ENCODE measurements around the gene EHMT2. TPM values are rescaled to one million over a fixed set of nuclear protein-coding genes. Genes with fewer than 3 reads are reported as not detected.
"Not testable (repeated sequence)": the region's sequence is repeated elsewhere in the genome, so short reads cannot be mapped to it uniquely, and the experiment has no call there.

The EHMT2 gene
- total and polyA plus RNA-seq, 4 donors = 7.9 to 21.4 (median 10.6) TPM

GRCh38 chr6:31933537-31933936, 36.0 kb upstream of the EHMT2 start:
- no peak overlapping the region for H3K9ac ChIP-seq (ENCODE audit: low read depth in 1 of 2, low read length in 2 of 2)
- WGBS = 93% methylated on average over 19 of the region's 19 CpGs
- peaks cover 3 to 19% (median 15%) of the 10 kb centered on the region in 4 donors for H3K4me1 ChIP-seq (ENCODE audit: control insufficient read depth in 4 of 4, insufficient read depth in 4 of 4, low read length in 3 of 4)
- no peaks in the 10 kb centered on the region for H3K27me3 ChIP-seq (ENCODE audit: control insufficient read depth in 4 of 4, insufficient read depth in 4 of 4, low read length in 3 of 4)
- no peaks in the 10 kb centered on the region for H3K9me3 ChIP-seq (ENCODE audit: control insufficient read depth in 4 of 4, low read length in 3 of 4)
- H3K27ac ChIP-seq (ENCODE audit: low read depth in 1 of 2, low read length in 2 of 2) = no peak overlapping the region
- H3K36me3 ChIP-seq (ENCODE audit: control insufficient read depth in 4 of 4, insufficient read depth in 3 of 4, low read depth in 1 of 4, low read length in 3 of 4) = peaks cover 5 to 31% (median 10%) of the 10 kb centered on the region in 4 donors
- no peak overlapping the region for H3K4me3 ChIP-seq (ENCODE audit: low read depth in 1 of 3, low read length in 3 of 3)
- TF ChIP-seq FOXA2 (IDR thresholded peaks at IDR 0.05) (no peak), HNF4G (IDR thresholded peaks at IDR 0.05) (no peak), EGR1 (IDR thresholded peaks at IDR 0.05; ENCODE audit: low read depth in 2 of 2) (no peak), GABPA (IDR thresholded peaks at IDR 0.05 in 1 of 2, conservative IDR thresholded peaks at IDR 0.05 in 1 of 2) (no peak), HNF4A (conservative IDR thresholded peaks at IDR 0.05) (no peak), CTCF (IDR thresholded peaks at IDR 0.05; ENCODE audit: low read depth, low read length, missing input control) (no peak), SP1 (IDR thresholded peaks at IDR 0.05) (no peak), TAF1 (conservative IDR thresholded peaks at IDR 0.05) (no peak), JUND (IDR thresholded peaks at IDR 0.05) (no peak), ZBTB33 (IDR thresholded peaks at IDR 0.05) (no peak), YY1 (IDR thresholded peaks at IDR 0.05) (no peak), RAD21 (IDR thresholded peaks at IDR 0.05) (no peak), MAX (IDR thresholded peaks at IDR 0.05) (no peak), ATF3 (IDR thresholded peaks at IDR 0.05) (no peak), NR2F2 (IDR thresholded peaks at IDR 0.05) (no peak), REST (IDR thresholded peaks at IDR 0.05) (no peak)
- no peak for DNase-seq (ENCODE audit: low spot score)

- H3K27ac ChIP-seq (ENCODE audit: low read depth in 1 of 2, low read length in 2 of 2) = not testable (repeated sequence)
- 96% methylated on average over 32 of the region's 32 CpGs for WGBS
These were observed 34.6 kb upstream of the EHMT2 start for GRCh38 chr6:31932137-31932536.

More at GRCh38 chr6:31932137-31932536, 34.6 kb upstream of the EHMT2 start:
- H3K9ac ChIP-seq (ENCODE audit: low read depth in 1 of 2, low read length in 2 of 2); DNase-seq (ENCODE audit: low spot score); H3K27me3 ChIP-seq (ENCODE audit: control insufficient read depth in 4 of 4, insufficient read depth in 4 of 4, low read length in 3 of 4); H3K9me3 ChIP-seq (ENCODE audit: control insufficient read depth in 4 of 4, low read length in 3 of 4); H3K4me3 ChIP-seq (ENCODE audit: low read depth in 1 of 3, low read length in 3 of 3): not testable (repeated sequence)
- Histone ChIP-seq H3K36me3 (ENCODE audit: control insufficient read depth in 4 of 4, insufficient read depth in 3 of 4, low read depth in 1 of 4, low read length in 3 of 4) (peaks cover 3 to 24% (median 9%) of the 10 kb centered on the region in 4 donors), H3K4me1 (ENCODE audit: control insufficient read depth in 4 of 4, insufficient read depth in 4 of 4, low read length in 3 of 4) (peaks cover 3 to 24% (median 16%) of the 10 kb centered on the region in 4 donors)

Measured in liver (tissue), 9 donors.